ENCODE results near the gene CGB7.

GRCh38 chr19:49086296-49086695, 28.7 kb upstream of the CGB7 start:
- no peak for TF ChIP-seq EZH2 (IDR thresholded peaks at IDR 0.05; ENCODE audit: insufficient read depth, poor library complexity, severe bottlenecking)
- no peak for TF ChIP-seq EZH2phosphoT487 (IDR thresholded peaks at IDR 0.05; ENCODE audit: insufficient read depth, low read depth)
